ENCODE data around the gene HOXA11.

Gene HOXA11

GRCh38 chr7:27205325-27206280, 20.6 kb upstream of the HOXA11 start:
- no peak for DNase-seq (ENCODE audit: low read depth)

- no peak for DNase-seq (ENCODE audit: low read depth)
Measured at GRCh38 chr7:27204851-27205322, 19.9 kb upstream of the HOXA11 start.

GRCh38 chr7:27203964-27204594, 19.0 kb upstream of the HOXA11 start:
- no peak for DNase-seq (ENCODE audit: low read depth)

DNA sequence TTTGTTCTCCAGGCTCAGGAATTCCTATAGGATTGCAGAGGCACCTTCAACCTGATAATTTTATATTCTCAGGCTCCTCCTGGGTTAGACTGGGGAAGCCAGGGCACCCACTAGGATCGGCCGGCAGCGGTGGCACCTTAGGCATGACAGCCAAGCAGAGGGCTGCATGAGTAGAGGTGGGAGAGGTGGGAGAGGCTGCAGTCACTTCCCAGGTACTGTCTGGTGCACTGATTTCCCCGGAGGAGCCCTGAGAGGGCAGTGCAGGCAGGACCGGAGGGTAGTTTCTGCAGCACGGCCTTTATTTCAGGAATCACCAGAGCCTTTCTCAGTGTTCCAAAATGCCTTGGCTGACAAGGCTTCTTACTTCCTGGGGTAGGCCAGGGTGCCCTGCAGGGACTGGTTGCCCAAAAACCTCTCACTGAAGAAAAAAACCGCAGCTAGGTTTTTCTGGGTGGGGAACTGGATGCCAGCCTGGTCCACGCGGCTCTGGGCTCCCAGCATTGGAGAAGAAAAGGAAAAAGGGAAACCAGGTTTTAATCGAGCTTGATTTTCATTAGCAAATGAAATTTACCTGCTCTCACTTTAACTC, 18.4 kb upstream of the HOXA11 start:
- DNase-seq (ENCODE audit: low read depth) = no peak

DNA sequence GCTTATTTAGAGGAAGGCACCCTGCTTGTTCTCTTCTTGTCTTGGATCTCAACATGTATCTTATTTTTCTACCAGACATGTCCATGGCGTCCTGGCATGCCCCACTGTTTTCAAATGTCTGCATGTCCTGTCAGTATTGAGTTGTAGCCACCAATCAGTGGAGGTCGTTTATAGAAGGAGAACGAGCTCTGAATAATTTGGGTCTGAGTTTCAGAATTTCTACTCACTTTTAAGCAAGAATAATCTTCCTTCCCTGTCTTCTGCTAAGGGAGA, 17.8 kb upstream of the HOXA11 start:
- no peak for DNase-seq (ENCODE audit: low read depth)

DNA sequence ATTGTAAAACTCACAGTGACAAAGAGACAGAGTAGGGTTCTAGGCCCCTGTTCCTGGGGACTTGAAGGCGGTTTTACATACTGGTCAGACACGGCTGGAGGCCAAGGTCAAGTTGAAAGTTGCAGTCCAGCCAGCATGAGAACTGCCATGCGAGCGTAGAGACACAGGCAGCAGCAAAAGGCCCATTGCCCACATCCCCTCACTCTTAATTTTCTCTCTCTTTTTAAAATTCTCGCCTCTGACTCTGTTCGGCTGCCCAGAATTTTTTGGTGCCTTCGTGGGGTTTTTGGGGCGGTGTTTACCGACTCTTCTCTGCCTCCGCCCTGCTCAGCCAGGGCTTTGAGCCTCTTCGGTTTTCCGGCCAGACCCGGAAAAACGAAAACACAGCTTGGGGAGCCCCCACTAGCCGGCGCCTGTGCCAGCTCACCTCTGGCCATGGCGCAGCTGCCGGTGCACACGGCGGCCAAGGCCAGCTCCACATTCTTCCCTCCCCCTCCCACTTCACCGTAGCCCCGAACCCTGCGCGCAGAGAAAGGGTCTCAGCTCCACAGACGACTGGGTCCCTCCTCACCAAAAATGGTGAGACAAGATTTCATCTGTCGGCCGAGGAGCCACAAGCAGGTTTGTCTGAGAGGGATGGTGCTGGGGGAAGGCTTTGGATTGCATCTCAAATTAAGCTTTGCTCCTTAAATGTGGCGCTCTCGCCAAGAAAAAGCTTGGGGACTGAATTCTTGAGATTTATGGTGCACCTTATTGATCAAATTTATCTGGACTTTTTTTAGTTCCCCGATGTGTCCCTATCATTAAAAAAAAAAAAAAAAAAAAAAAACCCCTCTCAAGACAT, 17.2 kb upstream of the HOXA11 start:
- DNase-seq (ENCODE audit: low read depth) = no peak

DNA sequence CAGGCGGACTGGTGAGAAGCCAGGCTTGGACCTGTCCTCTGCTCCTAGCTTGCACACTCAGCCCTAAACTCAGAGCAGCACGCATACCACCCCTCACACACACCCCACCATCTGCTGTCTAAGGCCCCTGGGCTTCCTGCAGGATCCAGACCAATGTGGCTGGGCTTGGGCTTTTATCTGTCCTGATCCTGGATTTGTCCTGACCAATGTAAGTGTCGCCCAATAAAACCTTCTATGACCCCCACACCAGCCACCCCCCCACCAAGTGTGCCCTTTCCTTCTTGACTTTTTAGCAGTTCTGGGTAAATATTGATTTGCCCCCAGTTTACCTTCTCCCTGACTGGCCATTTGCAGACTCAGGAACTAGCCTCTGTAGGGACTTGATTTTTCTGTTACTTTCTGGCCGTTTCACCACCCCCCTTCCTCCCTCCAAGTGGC, 16.6 kb upstream of the HOXA11 start:
- no peak for DNase-seq (ENCODE audit: low read depth)

- no peak for DNase-seq (ENCODE audit: low read depth)
Measured at GRCh38 chr7:27200761-27201579, 15.9 kb upstream of the HOXA11 start.

DNA sequence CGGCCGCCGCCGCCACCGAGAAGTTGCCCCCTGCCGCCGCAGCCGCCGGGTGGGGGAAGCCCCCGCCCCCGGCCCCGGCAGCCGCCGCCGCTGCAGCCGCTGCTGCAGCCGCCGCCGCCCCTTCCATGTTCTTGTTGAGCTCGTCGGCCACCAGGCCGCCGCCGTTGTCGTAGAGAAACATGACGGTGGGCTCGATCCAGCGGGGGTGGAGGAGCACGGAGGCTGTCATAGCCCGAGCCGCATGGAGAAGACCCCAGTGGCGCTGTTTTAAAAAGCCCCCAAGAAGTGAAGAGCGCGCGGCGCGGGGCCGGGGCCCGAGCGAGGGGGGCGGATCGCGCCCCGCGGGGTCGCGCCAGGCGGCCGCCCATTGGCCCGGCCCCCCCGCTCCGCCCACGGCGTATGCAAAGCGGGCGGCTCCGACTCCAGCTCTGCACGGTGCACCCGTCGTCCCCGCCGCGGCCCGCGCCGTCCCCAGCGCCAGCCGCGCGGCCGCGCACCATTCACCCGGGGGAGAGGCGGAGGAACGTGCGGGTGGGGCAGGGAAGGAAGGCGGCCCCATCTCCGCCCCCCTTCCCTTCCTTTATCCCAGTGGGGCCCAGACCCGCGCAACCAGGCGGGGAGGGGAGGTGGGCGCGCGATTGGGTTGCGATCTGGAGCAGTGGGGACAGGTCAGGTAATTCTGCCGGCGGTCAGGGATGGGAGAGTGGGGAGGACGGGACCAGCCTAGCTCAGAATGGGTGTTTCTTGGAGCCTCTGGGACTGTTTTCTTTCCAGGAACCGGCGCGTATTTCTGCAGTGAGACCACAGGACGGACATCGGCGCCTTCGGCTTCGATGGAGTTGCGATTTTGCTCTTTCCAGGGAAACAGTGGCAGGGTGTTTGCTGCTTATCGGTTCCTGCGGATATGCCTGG, 15.1 kb upstream of the HOXA11 start, which contains the start of gene HOXA13:
HOXA13 (minus strand) TSS at position 243 of the 912 bp plus-strand sequence; CDS start at position 229, 14 bp downstream.
- DNase-seq (ENCODE audit: low read depth) = no peak

DNA sequence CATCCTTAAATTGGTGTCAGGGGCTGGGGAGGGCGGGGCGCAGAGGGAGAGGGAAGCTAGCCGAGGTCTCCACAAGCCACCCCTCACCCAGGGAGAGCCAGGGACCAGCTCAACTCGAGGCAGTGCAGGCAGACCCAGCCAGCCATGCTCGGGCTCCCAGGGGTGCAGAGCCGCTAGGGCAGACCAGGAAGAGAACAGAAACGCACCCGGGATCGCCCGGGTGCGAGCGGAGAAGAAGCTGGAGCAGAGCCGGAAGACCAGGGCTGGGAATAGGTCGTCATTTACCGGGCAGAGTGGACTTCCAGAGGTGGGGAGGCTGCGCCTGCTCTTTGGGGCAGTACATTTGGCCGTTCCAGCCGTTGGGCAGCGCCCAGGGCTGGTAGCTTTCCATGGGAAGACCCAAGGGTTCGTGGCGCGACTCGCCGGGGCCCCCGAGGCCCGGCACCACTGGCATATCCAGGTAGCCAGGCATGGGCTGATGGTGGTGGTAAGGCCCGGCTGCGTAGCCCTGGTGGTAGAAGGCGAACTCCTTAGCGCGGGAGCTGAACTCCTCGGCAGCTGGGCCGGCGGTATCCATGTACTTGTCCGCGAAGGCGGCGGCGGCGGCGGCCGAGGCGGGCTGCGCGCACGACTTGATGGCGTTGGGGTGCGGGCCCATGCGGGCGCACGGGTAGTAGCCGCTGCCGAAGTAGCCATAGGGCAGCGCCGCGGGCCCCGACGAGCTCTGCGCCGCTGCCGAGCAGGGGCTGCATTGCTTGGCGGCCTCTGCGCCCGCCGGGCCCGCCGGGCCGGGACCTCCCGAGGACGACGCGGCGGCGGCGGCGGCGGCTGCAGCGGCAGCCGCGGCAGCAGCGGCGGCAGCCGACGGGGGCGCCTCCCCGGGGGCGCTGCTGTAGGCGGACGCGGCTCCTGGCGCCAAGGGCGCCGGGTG, 14.1 kb upstream of the HOXA11 start:
- no peak for DNase-seq (ENCODE audit: low read depth)

DNA sequence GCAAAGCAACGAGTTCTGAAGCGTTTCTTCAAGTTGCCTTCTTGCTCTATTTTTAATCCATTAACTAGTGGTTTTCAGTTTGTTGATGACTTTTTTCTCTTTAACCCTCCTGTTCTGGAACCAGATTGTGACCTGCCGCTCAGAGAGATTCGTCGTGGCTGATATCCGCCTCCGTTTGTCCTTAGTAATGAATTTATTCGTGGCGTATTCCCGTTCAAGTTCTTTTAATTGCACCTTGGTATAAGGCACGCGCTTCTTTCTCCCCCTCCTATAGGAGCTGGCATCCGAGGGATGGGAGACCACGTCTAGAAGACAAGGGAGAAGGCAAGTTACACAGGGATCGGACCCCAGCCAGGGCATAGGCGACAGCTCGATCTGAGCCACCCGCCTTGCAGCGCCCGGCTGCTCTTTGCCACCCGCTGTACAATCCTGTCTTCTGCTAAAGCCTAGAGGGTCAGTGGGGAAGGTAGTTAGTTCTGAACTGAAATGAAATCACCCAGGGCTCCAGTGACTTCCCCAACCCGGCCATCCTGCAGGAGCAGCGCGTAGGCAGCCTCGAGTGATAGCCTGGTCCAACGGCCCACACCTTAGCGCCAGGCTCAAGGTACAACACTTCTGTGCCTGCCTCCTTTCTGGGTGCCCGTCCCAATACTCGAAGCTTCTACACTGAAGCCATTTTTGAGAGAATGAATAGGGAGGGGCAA, 13.3 kb upstream of the HOXA11 start:
- DNase-seq (ENCODE audit: low read depth) = no peak

GRCh38 chr7:27197137-27198042, 12.4 kb upstream of the HOXA11 start:
- DNase-seq (ENCODE audit: low read depth) = no peak

DNA sequence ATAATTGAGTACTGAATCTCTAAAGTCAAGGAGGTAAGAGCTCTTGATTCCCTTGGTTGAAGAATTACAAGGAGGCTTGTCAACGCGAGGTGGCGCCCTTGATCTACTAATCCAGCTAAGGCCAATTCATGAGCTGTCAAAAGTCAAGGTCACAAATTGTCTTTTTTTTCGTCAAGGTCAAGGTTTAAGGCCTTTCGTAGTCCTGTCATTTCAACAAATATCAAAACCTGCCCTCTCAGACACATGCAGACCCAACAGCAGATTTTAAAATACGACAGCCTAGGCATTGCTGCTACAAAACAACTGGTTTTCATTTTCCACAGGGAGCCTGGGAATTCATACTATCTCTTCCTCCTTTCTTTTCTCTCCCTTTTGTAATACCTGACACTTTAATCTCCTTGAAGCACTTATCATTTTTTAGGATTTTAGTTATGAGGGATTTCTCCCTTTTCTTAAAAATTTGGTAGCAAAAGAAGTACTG, 11.3 kb upstream of the HOXA11 start:
- DNase-seq (ENCODE audit: low read depth) = peak; percentile 69

- no peak for DNase-seq (ENCODE audit: low read depth)
Measured at GRCh38 chr7:27194686-27195379, 9.8 kb upstream of the HOXA11 start.

GRCh38 chr7:27194002-27194352, 8.9 kb upstream of the HOXA11 start:
- DNase-seq (ENCODE audit: low read depth) = no peak

DNA sequence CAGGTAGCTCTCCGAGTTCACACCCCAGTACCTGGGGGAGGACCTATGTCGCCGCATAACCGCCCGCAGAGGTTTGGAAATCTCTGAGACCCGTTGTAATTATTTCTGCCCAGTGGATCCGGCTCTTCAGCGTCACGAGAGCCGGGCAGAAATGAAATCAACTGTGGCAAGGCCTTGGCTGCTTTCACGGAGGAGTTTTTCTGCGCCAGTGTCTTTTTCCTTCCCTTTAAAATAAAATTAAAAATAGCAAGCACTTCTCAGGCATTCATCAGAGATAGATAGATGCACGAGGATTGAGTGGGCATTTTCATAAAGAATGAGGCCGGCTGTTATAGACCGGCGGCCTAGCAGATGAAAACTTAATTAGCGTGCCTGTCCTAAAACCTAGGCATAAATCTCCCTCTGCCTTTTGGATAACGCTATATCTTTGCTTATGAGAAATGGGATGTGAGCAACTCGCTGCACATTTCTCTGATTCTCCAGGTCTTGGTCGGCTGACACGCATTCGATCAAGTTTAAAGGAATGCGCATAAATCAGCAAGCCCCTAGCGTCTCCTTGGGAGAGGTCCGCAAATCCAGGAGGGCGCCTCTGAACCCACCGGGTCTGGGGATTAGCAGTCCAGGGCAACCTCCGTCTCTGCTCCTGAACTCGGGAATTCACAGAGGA, 8.4 kb upstream of the HOXA11 start:
- DNase-seq (ENCODE audit: low read depth) = no peak
